Measurements from ENCODE around the gene TOR2A. TPM values are rescaled to one million over a fixed set of nuclear protein-coding genes. Genes with fewer than 3 reads are reported as not detected.
A peak's percentile ranks its signal among the peaks of the same experiment; 100 is the strongest.

The TOR2A gene
- 14.4 to 19.4 TPM (median 16.6 TPM) in 3 replicates for total RNA-seq (2021)
- Bru-seq, nascent RNA: percentile 47 among the genes with signal in this experiment
- long read RNA-seq, experiment 1, transcript TOR2A-203 (5 exons, 1,523 nt): major isoform, 8 of 25 reads
- long read RNA-seq, experiment 1, transcript TOR2A-209 (4 exons, 933 nt): major isoform, 8 of 25 reads
- long read RNA-seq, experiment 1, partial matches to known transcripts: 3 of 25 reads
- long read RNA-seq, experiment 1, other reads (novel, unspliced or antisense): 3 of 25 reads
- long read RNA-seq, experiment 2, transcript TOR2A-209 (4 exons, 933 nt): major isoform, 16 of 37 reads
- long read RNA-seq, experiment 2, transcript TOR2A-203 (5 exons, 1,523 nt): minor isoform, 10 of 37 reads
- long read RNA-seq, experiment 2, partial matches to known transcripts: 2 of 37 reads
- long read RNA-seq, experiment 2, other reads (novel, unspliced or antisense): 5 of 37 reads
- long read RNA-seq, experiment 3, partial matches to known transcripts: 1 of 1 reads
- long read RNA-seq, experiment 3, other reads (novel, unspliced or antisense): 0 of 1 reads

DNA sequence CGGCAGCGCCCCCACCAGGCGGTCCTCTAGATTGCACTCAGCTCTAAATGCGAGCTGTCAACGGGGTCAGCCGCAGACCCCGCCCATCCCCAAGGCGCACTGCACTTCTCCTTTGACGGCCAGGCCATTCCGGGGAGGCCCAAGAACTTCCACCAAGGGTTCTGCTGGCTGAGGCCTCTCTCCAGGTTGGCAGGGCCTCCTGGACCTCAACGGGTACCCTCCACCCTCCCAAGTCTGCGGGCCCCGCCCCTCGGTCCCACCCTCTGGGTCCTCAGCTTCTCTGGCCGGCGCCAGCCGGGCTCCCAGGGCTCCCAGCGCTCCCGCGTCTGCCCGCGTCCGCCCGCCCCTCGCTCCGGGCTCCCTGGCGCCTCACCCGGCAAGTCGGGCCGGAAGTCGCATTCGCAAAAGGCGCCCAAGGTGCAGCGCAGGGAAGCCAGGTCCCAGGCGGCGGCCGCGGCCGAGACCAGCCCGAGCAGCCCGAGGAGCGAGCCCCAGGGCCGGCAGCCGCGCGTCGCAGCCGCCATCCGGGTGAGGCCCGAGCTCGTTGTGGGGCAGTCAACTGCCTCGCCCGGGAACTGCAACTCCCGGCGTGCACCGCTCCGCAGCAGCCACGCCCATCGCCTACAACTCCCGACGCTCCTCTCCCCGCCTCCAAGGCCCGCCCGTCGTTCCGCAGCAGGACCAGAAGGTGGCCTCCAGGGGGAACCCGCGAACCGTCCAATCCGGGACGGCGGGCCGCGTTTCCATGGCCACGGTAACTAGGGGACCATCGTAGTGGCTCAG, at the start of gene TOR2A:
TOR2A (minus strand) TSS at position 548 of the 783 bp plus-strand sequence; CDS start at position 524, 24 bp downstream.
- no peaks in the 10 kb centered on the region for H3K9me3 Mint-ChIP-seq
- no peaks in the 10 kb centered on the region for H3K36me3 Mint-ChIP-seq
- H3K4me3 Mint-ChIP-seq: peak within 1 kb of the TSS; percentile 72
- CTCF ChIA-PET: interaction anchor here (0.6 to 4.5 kb wide), 130 partner anchors 8 to 888 kb away, joined by 3 to 80 read pairs (median 6); partner anchors contain the start of genes AK1, CDK9, CFAP157 and ENG
- H3K4me1 Mint-ChIP-seq: peaks cover 11% of the 10 kb centered on the region
- ATAC-seq (peak; percentile 90), DNase-seq (ENCODE audit: low spot score) (peak; percentile 99)
- no peak within 1 kb of the TSS for H3K27ac Mint-ChIP-seq
- peaks cover 7% of the 10 kb centered on the region for H3K27me3 Mint-ChIP-seq (ENCODE audit: low read depth)
- POLR2A ChIA-PET: interaction anchor here (0.6 to 1.5 kb wide), 7 partner anchors 29 to 1780 kb away, joined by 3 to 9 read pairs (median 4); partner anchors contain the start of genes CFAP157 and SLC2A8
- TF ChIP-seq SMAD3 (CRISPR knock-in tag; IDR thresholded peaks at IDR 0.05; ENCODE audit: borderline replicate concordance) (0 out of 2 replicates have a peak, but pooled peaks have one; percentile 24), CREM (CRISPR knock-in tag; IDR thresholded peaks at IDR 0.05) (peak; percentile 66; the same call in 1 of the 2 replicates), ZNF219 (CRISPR knock-in tag; IDR thresholded peaks at IDR 0.05; ENCODE audit: borderline replicate concordance) (0 out of 2 replicates have a peak, but pooled peaks have one; percentile 36), GRHL2 (CRISPR knock-in tag; IDR thresholded peaks at IDR 0.05; ENCODE audit: insufficient replicate concordance, severe bottlenecking) (no peak), JUN (CRISPR knock-in tag; IDR thresholded peaks at IDR 0.05) (0 out of 2 replicates have a peak, but pooled peaks have one; percentile 53), CTCF (IDR thresholded peaks at IDR 0.05) (peak; percentile 63), USF1 (CRISPR knock-in tag; IDR thresholded peaks at IDR 0.05) (peak; percentile 32; the same call in 1 of the 2 replicates), ZNF671 (CRISPR knock-in tag; IDR thresholded peaks at IDR 0.05) (no peak), FOXP1 (CRISPR knock-in tag; IDR thresholded peaks at IDR 0.05; ENCODE audit: borderline replicate concordance) (peak; percentile 94), FOXK1 (CRISPR knock-in tag; IDR thresholded peaks at IDR 0.05) (peak; percentile 94), HMGA2 (CRISPR knock-in tag; IDR thresholded peaks at IDR 0.05) (no peak), GTF2I (CRISPR knock-in tag; conservative IDR thresholded peaks at IDR 0.05) (no peak), NFATC4 (CRISPR knock-in tag; IDR thresholded peaks at IDR 0.05) (no peak), ZNF396 (CRISPR knock-in tag; IDR thresholded peaks at IDR 0.05; ENCODE audit: borderline replicate concordance) (no peak), SOX15 (CRISPR knock-in tag; IDR thresholded peaks at IDR 0.05) (no peak), CBFB (CRISPR knock-in tag; IDR thresholded peaks at IDR 0.05; ENCODE audit: low read depth) (peak; percentile 38; the same call in 1 of the 2 replicates), SMAD4 (CRISPR knock-in tag; IDR thresholded peaks at IDR 0.05) (no peak), SP1 (CRISPR knock-in tag; conservative IDR thresholded peaks at IDR 0.05) (peak; percentile 100), ZNF121 (CRISPR knock-in tag; IDR thresholded peaks at IDR 0.05) (no peak), ERG (CRISPR knock-in tag; IDR thresholded peaks at IDR 0.05) (no peak)
- TF ChIP-seq, protein P1, sequence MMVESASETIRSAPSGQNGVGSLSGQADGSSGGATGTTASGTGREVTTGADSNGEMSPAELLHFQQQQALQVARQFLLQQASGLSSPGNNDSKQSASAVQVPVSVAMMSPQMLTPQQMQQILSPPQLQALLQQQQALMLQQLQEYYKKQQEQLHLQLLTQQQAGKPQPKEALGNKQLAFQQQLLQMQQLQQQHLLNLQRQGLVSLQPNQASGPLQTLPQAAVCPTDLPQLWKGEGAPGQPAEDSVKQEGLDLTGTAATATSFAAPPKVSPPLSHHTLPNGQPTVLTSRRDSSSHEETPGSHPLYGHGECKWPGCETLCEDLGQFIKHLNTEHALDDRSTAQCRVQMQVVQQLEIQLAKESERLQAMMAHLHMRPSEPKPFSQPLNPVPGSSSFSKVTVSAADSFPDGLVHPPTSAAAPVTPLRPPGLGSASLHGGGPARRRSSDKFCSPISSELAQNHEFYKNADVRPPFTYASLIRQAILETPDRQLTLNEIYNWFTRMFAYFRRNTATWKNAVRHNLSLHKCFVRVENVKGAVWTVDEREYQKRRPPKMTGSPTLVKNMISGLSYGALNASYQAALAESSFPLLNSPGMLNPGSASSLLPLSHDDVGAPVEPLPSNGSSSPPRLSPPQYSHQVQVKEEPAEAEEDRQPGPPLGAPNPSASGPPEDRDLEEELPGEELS (CRISPR knock-in tag; IDR thresholded peaks at IDR 0.05): peak; percentile 13; the same call in 1 of the 2 replicates
- TF ChIP-seq, protein P2, sequence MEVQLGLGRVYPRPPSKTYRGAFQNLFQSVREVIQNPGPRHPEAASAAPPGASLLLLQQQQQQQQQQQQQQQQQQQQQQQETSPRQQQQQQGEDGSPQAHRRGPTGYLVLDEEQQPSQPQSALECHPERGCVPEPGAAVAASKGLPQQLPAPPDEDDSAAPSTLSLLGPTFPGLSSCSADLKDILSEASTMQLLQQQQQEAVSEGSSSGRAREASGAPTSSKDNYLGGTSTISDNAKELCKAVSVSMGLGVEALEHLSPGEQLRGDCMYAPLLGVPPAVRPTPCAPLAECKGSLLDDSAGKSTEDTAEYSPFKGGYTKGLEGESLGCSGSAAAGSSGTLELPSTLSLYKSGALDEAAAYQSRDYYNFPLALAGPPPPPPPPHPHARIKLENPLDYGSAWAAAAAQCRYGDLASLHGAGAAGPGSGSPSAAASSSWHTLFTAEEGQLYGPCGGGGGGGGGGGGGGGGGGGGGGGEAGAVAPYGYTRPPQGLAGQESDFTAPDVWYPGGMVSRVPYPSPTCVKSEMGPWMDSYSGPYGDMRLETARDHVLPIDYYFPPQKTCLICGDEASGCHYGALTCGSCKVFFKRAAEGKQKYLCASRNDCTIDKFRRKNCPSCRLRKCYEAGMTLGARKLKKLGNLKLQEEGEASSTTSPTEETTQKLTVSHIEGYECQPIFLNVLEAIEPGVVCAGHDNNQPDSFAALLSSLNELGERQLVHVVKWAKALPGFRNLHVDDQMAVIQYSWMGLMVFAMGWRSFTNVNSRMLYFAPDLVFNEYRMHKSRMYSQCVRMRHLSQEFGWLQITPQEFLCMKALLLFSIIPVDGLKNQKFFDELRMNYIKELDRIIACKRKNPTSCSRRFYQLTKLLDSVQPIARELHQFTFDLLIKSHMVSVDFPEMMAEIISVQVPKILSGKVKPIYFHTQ (CRISPR knock-in tag; IDR thresholded peaks at IDR 0.05): no peak
- TF ChIP-seq, protein P3, sequence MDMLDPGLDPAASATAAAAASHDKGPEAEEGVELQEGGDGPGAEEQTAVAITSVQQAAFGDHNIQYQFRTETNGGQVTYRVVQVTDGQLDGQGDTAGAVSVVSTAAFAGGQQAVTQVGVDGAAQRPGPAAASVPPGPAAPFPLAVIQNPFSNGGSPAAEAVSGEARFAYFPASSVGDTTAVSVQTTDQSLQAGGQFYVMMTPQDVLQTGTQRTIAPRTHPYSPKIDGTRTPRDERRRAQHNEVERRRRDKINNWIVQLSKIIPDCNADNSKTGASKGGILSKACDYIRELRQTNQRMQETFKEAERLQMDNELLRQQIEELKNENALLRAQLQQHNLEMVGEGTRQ (CRISPR knock-in tag; IDR thresholded peaks at IDR 0.05): 0 out of 2 replicates have a peak, but pooled peaks have one; percentile 36
- TF ChIP-seq, protein P4, sequence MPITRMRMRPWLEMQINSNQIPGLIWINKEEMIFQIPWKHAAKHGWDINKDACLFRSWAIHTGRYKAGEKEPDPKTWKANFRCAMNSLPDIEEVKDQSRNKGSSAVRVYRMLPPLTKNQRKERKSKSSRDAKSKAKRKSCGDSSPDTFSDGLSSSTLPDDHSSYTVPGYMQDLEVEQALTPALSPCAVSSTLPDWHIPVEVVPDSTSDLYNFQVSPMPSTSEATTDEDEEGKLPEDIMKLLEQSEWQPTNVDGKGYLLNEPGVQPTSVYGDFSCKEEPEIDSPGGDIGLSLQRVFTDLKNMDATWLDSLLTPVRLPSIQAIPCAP (CRISPR knock-in tag; IDR thresholded peaks at IDR 0.05): no peak
